PC-9 (cell line): ENCODE measurements around the gene KAZALD1.

Source experiments
- CTCF ChIP-seq: fragments of 200-600 bp; sonication (generic); conservative IDR thresholded peaks from 2 replicates; pipeline ENCODE4 v1.6.1; 2017; ENCODE audit warnings: mixed run types, antibody characterized with exemption, mild to moderate bottlenecking, moderate library complexity
- EZH2 ChIP-seq: fragments of 200-600 bp; sonication (generic); IDR thresholded peaks from 2 replicates; pipeline ENCODE4 v1.8.0; 2017; ENCODE audit warnings: antibody characterized with exemption, low read depth

GRCh38 chr10:101047268-101047667, 14.5 kb upstream of the KAZALD1 start:
- no peak for TF ChIP-seq CTCF
- TF ChIP-seq EZH2, result no peak
